T-helper 2 cell treated with Interferon-gamma antibody and Interleukin-4, amounts not matched to agents 100 ng/mL and 5 ng/mL, for 36 hours (primary cell): Measurements from ENCODE around the gene FLYWCH1. TPM values are rescaled to one million over a fixed set of nuclear protein-coding genes. Genes with fewer than 3 reads are reported as not detected.

Experiments
- intact Hi-C: fragments of 100-400 bp; cut with micrococcal nuclease; formaldehyde crosslinking; loops from one replicate; pipeline ENCODE4 v1.15.1; 2023
- total RNA-seq: library from RNA; stranded (reverse); gene quantifications from 2 replicates; pipeline ENCODE4 v1.2.3, GENCODE V29; 2022

FLYWCH1 gene
- total RNA-seq, 1 donor from 2014 or later, result 67.3 TPM

DNA sequence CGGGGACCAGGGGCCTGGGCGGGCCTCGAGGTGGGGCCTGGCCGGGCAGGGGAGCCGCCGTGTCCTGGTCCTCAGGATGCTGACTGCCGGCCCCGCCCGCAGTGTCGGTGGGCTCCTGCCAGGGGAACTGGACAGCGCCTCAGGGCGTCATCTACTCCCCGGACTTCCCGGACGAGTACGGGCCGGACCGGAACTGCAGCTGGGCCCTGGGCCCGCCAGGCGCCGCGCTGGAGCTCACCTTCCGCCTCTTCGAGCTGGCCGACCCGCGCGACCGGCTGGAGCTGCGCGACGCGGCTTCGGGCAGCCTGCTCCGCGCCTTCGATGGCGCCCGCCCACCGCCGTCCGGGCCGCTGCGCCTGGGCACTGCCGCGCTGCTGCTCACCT lies 55.1 kb downstream of the FLYWCH1 start:
- intact Hi-C loops, result loop anchor here (5.0 kb wide), 1 partner anchor 56 kb away; the partner anchor contains the start of genes HCFC1R1, THOC6 and TNFRSF12A

DNA sequence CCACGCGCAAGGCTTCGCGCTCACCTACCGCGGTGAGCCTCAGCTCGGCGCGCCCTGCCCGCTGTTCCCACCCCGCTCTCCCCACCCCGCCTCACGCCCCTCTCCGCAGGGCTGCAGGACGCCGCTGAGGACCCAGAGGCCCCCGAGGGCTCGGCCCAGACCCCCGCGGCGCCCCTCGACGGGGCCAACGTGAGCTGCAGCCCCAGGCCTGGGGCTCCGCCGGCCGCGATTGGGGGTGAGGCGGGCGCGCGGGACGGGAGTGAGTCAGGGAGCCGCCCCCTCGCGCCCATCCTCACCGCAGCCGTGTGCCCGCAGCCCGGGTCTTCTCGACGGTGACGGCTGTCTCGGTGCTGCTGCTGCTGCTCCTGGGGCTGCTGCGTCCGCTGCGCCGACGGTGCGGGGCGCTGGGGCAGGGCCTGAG lies 55.5 kb downstream of the FLYWCH1 start:
- intact Hi-C loops, result loop anchor here (5.0 kb wide), 1 partner anchor 55 kb away; the partner anchor contains the start of genes HCFC1R1, THOC6 and TNFRSF12A

DNA sequence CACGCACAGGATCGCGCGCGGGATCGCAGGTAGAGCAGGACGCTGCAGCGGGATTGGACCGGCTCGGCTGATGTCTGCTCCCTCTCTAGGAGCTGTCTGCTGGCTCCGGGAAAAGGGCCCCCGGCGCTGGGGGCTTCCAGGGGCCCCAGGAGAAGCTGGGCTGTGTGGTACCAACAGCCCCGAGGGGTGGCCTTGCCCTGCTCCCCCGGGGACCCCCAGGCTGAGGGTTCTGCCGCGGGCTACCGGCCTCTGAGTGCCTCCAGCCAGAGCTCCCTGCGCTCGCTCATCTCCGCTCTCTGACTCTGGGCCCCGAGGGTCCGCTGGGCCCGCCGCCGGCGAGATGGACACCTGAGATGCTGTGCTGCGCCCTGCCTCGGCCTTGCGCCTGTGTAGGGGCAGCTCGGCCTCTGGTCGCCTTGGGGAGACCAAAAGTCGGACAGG lies 56.0 kb downstream of the FLYWCH1 start:
- intact Hi-C loops, result loop anchor here (2.0 to 5.0 kb wide), 2 partner anchors 55 to 247 kb away; partner anchors contain the start of genes HCFC1R1, PRSS27, THOC6 and TNFRSF12A

- intact Hi-C loops, result loop anchor here (2.0 to 5.0 kb wide), 2 partner anchors 54 to 248 kb away; partner anchors contain the start of genes HCFC1R1, PRSS27, THOC6 and TNFRSF12A
Measured at GRCh38 chr16:2968368-2968737, 56.6 kb downstream of the FLYWCH1 start.

GRCh38 chr16:2968738-2969544 lies 57.2 kb downstream of the FLYWCH1 start, which contains the start of gene PAQR4:
Gene PAQR4 (plus strand): TSS chr16:2969348. CDS start chr16:2969675, 327 bp downstream.
- intact Hi-C loops, result loop anchor here (2.0 to 5.0 kb wide), 2 partner anchors 53 to 248 kb away; partner anchors contain the start of genes HCFC1R1, PRSS27, THOC6 and TNFRSF12A

- intact Hi-C loops, result loop anchor here (1.0 to 5.0 kb wide), 3 partner anchors 10 to 249 kb away; partner anchors contain the start of genes HCFC1R1, PKMYT1, PRSS27 and THOC6
Measured at GRCh38 chr16:2969545-2970521, 58.1 kb downstream of the FLYWCH1 start.

- intact Hi-C loops, result loop anchor here (1.0 kb wide), 1 partner anchor 10 kb away; the partner anchor contains the start of gene PKMYT1
Measured at GRCh38 chr16:2970563-2970962, 58.8 kb downstream of the FLYWCH1 start.

GRCh38 chr16:2971134-2971984 lies 59.6 kb downstream of the FLYWCH1 start:
- intact Hi-C loops, result no loop called here

DNA sequence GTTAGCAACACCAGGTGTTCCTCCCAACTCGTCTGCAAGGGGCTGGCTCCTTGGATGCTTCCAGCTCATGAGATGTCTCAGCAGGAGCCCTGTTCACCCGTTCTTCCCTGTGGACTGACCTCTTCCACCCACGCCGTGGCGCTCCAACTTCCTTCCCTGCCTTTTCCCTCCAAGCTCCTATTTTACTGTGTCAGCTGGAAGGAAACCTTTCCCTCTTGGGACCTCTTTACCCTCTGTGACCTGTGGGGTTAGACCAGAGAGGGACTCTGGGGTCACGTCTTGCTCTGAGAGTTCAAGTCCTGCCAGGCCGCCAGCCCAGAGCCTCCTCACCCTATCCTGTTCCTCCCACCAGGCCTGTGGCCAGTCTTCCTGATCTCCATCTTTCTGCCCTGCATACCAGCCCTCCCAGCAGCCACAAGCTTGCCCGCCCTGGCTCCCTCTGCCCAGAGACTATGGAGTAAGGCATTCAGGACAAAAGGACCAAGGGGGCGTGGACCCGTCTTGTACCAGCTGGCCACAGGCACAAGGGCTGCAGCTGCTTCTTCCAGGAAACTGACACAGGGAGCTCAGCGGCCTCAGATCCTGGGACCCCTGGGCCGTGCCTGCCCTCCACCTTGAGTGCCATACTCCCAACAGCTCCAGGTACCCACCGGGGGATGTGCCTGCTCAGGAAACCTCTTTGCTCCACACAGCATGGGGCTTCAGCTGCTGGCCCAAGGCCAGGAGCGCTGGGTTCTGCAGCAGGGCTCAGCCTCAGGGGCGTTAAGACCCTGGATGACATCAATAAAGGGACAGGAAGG lies 60.5 kb downstream of the FLYWCH1 start:
- intact Hi-C loops, result no loop called here

GRCh38 chr16:2973093-2973492 lies 61.4 kb downstream of the FLYWCH1 start:
- intact Hi-C loops, result no loop called here

DNA sequence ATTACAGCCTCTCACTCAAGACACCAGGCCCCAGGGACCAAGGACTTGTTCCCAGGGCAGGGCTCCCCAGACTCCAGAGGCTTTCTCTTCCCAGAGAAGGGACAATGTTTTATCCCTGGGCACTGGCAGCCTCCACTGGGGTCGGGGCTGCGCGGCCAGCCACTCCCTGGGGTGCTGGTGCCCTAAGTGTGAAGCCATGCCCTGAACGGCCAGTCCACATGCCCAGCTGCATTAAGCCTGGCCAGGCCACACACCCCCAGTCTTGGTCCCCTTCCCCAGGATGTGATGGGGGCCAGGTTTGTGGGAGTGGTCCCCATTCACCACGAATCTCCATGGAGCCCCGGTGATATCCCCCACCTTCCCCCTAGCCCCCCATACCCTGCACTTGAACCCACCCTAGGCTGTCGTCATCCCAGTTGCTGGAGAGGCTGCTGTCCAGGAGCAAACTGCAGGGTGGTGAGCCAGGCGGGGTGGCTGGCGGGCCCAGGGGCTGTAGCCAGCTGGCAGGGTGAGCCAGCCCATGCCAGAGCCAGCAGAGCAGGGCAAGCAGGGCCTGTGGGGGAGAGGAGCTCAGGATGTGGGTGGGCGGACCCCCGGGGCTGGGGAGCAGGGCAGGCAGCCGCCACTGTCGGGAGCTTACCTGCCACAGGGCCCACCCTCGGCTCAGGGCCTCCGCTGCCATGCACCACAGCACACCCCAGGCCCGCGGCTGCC lies 62.0 kb downstream of the FLYWCH1 start:
- intact Hi-C loops, result no loop called here

DNA sequence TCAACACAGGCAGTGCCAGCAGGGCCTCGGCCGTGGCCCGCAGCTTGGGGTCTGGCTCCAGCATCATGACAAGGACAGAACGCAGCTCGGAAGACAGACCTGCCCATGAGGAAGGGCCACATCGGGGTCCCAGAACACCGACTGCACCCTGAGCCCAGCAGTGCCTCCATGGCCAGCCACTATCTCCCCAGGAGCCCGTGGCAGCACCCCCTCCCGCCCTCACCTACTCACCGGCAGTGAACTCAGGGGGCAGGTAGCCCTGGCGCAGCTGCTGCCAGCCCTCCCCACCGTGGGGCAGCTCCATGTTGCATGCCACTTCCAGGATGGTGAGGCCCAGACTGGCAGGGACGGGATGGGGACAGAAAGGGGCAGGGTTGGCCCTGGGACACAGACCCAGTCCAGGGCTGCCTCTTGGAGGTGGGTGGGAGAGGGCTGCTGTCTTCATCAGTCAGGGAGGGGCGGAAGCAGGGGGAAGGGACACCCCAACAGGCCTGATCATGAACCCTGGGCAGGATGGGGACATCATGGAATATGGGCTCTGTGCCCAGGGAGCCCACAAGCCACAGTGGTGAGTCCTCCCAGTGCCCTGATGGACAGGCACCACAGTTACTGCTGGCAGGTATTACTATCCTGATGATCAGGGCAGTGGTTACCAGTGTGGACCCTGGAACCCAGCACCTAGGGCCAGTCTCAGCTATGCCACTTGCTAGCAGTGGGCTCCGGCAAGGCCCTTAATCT lies 62.8 kb downstream of the FLYWCH1 start:
- intact Hi-C loops, result no loop called here

DNA sequence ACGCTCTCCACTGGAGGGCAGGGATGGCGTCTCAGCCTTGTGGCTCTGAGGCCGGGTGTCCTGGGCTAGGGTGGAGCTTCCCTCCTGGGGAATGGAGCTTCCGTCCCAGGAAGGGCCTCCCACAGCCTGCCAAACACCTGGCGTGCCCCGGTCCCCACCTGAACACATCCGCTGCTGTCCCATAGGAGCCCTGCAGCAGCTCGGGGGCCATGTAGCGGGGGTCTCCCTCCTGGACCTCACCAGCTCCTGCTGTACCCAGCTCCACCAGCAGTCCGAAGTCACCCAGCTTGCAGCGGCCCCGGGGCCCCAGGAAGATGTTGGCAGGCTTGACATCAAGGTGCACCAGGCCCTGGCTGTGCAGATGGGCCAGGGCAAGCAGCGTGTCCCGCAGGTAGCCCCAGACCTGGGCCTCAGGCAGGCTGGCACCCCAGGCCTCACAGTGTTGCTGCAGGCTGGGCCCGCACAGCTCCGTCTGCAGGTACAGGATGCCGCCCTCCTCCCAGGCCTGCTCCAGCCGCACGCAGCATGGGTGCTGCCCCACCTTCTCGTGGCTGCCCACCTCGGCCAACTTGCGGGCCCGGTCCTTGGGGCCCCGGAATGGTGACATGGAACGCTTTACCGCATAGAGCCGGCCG lies 63.5 kb downstream of the FLYWCH1 start:
- intact Hi-C loops, result no loop called here

DNA sequence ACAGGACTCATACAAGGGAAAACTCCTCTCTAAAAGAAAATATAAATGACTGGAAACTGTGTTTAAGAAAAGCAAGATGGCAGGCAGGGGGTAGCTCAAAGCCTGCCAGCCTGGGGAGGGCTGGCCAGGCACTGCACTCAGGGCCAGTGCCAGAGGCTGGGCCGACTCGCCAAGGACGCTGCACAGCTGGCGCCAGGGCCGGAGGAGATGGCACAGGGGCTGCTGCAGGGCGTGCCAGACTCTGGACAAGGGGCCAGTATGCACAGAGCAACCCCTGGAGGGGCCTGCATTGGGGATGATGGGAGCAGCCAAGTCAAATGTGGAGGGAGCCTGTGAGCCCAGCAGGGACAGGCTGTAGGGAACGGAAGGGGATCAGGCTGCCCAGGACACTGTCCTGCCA lies 64.5 kb downstream of the FLYWCH1 start:
- intact Hi-C loops, result no loop called here

GRCh38 chr16:2976673-2977072 lies 64.9 kb downstream of the FLYWCH1 start:
- intact Hi-C loops, result no loop called here

- intact Hi-C loops, result no loop called here
Measured at GRCh38 chr16:2977440-2977839, 65.7 kb downstream of the FLYWCH1 start.

- intact Hi-C loops, result loop anchor here (1.0 to 5.0 kb wide), 2 partner anchors 9 to 72 kb away; no protein-coding TSS in a partner anchor
Measured at GRCh38 chr16:2979669-2980226, 68.0 kb downstream of the FLYWCH1 start.
